ENCODE measurements around the gene SWI5.

Gene SWI5

GRCh38 chr9:128322404-128323211 is 46.5 kb downstream of the SWI5 start, which contains the start of the genes COQ4 and TRUB2:
Gene COQ4 (plus strand): TSS chr9:128322839. CDS start chr9:128322859, 20 bp downstream.
Gene TRUB2 (minus strand): TSS chr9:128322447. CDS start chr9:128322408, 39 bp downstream.
- DNase-seq: peak; percentile 97

DNA sequence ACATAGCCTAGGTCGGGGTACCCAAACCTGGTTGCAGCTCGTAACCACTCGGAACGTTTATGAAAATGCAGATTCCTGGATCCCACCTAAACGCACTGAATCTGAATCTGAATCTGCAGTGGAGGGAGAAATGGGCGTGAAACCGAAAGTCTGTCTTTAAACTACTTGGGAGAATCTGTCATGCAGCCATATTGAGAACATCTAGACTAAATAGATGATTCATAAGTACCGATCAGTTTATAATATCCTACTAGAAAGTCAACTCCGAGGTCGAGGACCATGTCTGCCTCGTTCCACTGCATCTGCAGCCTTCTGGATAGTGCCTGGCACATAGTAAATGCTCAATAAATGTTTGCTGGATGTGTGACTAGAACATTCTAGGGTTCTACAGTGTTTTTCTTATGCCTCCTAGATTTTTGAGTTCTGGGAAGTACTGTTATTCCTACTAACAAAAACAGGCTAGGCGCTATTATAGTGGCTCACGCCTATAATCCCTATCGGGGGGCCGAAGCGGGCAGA is 47.2 kb downstream of the SWI5 start:
- no peak for DNase-seq

- DNase-seq: no peak
Measured at GRCh38 chr9:128323791-128324190, 47.7 kb downstream of the SWI5 start.

- no peak for DNase-seq
Measured at GRCh38 chr9:128324401-128324800, 48.3 kb downstream of the SWI5 start.

DNA sequence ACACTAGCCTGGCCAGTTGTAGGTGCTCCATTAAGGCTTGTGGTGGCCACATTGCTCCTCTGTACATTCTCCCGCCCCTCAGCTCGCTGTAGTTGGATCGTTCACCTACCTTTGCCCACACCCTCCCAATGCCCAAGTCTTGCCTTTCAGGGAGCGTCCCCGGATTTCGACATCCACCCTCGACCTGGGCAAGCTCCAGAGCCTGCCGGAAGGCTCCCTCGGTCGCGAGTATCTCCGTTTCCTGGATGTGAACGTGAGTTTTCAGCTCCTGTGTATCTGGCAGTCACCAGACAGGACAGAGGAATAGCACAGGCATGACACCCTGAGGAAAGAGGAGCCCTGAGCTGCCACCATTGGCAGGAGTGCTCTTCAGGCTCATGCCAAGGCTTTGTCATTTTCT is 49.6 kb downstream of the SWI5 start:
- no peak for DNase-seq

- no peak for DNase-seq
Measured at GRCh38 chr9:128333451-128333869, 57.4 kb downstream of the SWI5 start.

DNA sequence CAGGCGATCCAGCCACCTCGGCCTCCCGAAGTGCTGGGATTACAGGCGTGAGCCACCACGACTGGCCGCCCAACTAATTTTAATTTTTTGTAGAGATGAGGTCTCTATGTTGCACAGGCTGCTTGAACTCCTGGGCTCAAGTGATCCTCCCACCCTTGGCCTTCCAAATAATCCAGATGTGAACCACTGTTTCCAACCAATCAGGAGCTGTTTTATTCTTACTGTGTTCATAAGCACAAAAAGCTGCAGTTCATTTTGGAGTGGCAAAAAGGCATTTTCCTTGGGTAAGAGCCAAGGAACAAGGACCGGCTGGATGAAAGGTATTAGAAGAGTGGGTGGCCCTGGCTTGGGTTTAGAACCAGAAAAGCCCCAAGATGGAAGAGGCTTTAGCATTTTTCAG is 59.1 kb downstream of the SWI5 start:
- DNase-seq: no peak

DNA sequence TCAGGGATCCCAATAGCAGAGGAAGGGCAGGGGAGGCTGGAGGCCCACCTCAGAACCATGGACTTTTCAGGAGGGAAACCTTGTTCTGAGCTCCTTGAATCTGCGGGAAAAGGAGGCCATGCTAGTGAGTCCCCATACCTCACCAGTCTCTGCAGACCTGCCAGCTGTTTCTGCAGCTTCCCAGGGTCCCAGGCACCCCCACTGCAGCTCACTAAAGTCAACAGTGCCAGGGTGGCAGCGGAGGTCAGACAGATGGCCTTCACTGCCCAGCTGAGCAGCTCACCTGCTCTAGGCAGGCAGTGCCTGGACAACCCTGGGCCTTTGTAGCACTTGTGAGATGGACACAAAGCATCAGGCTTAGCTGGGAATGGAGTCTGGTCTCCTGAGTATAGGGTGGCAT is 59.8 kb downstream of the SWI5 start:
- DNase-seq: no peak

- no peak for DNase-seq
Measured at GRCh38 chr9:128337936-128338335, 61.9 kb downstream of the SWI5 start.
